Activated CD4-positive, alpha-beta T cell treated with anti-CD3 and anti-CD28 coated beads, Interleukin-2, amount 10 ng/mL, durations not matched to agents 24 days and 14 days (primary cell): ENCODE data around the gene PYGL. TPM values are rescaled to one million over a fixed set of nuclear protein-coding genes. Genes with fewer than 3 reads are reported as not detected.

Experiments used
- DNase-seq: peaks from one replicate; pipeline ENCODE4 v3.0.0; 2022
- H3K27ac Mint-ChIP-seq: one replicate; pipeline ENCODE4 v1.8.0; 2022; ENCODE audit warnings: mild to moderate bottlenecking, mixed read lengths
- H3K27me3 Mint-ChIP-seq: one replicate; pipeline ENCODE4 v1.8.0; 2022; ENCODE audit warnings: mixed read lengths
- H3K36me3 Mint-ChIP-seq: one replicate; pipeline ENCODE4 v1.8.0; 2022; ENCODE audit warnings: low read depth, mild to moderate bottlenecking, mixed read lengths
- H3K4me1 Mint-ChIP-seq: one replicate; pipeline ENCODE4 v1.8.0; 2021; ENCODE audit warnings: mixed read lengths
- H3K4me3 Mint-ChIP-seq: one replicate; pipeline ENCODE4 v1.8.0; 2022; ENCODE audit warnings: mild to moderate bottlenecking, moderate library complexity, mixed read lengths
- H3K9me3 Mint-ChIP-seq: one replicate; pipeline ENCODE4 v1.8.0; 2021; ENCODE audit warnings: mixed read lengths
- intact Hi-C: fragments of 100-400 bp; cut with micrococcal nuclease; formaldehyde crosslinking; loops from one replicate; pipeline ENCODE4 v1.15.1; 2023
- total RNA-seq: library from RNA; stranded (reverse); gene quantifications from 2 replicates; pipeline ENCODE4 v1.2.3, GENCODE V29; 2022

Gene PYGL
- 0.26 and 1.3 TPM in 2 replicates for total RNA-seq

DNA sequence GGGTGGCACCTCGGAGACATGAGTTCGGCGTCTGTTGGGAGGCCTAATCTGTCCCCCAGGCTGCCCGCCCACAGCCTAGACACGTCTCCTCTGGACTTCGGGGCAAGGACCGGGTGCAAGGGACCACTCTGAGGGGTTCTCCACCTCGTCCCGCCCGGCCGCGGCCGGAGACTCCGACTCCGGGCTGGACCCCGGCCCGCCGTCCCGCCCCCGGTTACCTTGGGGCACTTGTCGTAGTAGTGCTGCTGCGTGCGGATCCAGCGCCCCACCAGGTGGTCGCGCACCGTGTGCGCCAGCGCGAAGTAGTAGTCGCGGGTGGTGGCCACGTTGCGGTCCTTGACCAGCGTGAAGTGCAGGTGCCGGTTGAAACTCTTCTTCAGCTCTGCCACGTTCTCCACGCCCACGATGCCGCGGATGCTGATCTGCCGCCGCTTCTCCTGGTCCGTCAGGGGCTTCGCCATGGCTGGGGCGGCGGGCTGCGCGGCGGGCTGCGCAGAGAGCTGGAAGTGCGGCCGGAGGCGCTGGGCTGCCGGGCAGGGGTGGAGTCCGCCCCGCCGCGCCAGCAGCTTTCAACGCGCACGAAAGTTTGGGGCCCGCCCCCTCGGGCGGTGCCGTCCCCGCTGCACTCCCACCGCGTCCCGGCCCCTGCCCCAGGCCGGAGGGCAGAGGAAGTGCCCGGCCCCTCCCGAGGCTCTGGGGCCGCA, at the start of gene PYGL:
Gene PYGL, minus strand, starts transcription at position 541 of the 704 bp plus-strand sequence. Its CDS starts 80 bp downstream, at position 461.
- Mint-ChIP-seq H3K27ac (peak within 1 kb of the TSS; percentile 53), H3K27me3 (peaks cover 39% of the 10 kb centered on the region), H3K4me3 (peak within 1 kb of the TSS; percentile 86), H3K36me3 (no peaks in the 10 kb centered on the region), H3K9me3 (no peaks in the 10 kb centered on the region), H3K4me1 (peaks cover 6% of the 10 kb centered on the region)
- peak; percentile 77 for DNase-seq
- intact Hi-C loops = loop anchor here (10.0 kb wide), 1 partner anchor 151 kb away; the partner anchor contains the start of gene TRIM9

DNA sequence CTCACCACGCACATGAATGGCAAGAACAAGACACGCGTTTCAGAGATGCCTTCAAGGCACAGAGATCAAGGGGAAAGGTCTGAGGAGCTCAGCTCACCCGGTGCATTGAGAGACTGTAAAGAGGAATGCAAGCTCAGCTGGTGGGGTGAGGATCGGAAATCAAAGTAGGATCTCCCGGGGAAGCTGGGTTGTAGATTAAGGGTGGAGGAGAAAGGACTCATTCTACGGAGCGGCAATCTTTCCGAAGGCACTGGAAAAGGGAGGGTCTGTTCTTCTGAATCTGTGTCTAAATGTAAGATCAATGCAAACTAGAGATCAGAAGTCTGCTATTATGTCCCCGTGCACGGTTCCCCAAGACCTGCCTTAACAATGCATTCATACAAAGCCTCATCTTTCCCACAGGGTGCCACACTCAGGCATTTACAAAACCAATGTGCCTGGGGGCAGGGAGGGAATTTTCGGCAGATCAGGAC, 41.6 kb upstream of the PYGL start:
- no peaks in the 10 kb centered on the region for H3K9me3 Mint-ChIP-seq
- H3K4me1 Mint-ChIP-seq = no peaks in the 10 kb centered on the region
- H3K27me3 Mint-ChIP-seq = peaks cover 13% of the 10 kb centered on the region
- DNase-seq = no peak
- no peak overlapping the region for H3K4me3 Mint-ChIP-seq
- H3K36me3 Mint-ChIP-seq = no peaks in the 10 kb centered on the region
- H3K27ac Mint-ChIP-seq = no peak overlapping the region
- intact Hi-C loops = no loop called here

DNA sequence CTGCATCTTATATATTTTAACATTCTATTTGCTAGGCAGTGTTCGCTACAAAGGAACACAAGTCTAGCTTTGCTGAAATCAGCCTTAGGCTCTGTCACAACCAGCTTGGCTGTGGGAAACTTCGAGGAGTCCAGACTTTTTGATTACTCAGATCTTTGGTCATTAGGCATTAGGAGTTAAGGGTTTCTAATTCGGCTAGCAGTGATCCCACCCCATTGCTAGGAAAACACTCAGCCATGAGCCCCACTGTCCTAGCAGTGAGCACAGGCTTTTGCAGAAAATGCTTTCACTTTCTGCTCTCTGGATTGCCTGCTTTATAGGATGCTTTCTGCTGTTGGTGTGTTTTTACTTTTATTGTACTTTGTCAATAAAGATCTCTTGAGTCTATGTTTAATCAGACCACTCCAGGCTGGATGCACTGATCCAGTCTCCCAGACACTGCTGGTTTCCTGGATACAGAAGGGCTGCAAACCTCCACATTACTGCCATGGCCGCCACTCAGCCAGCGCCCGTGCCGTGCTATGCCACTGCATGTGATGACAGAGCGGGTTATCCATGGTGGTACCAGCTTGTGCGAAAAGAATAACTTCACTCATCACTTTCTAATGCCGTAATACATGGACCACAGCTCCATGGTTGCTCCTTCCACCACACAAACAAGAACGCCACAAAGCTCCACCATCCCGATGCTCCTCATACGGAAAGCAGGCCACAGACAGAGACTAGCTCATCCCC, 41.0 kb upstream of the PYGL start:
- Mint-ChIP-seq H3K4me1 (no peaks in the 10 kb centered on the region), H3K27ac (no peak overlapping the region), H3K4me3 (no peak overlapping the region), H3K36me3 (no peaks in the 10 kb centered on the region), H3K27me3 (peaks cover 10% of the 10 kb centered on the region), H3K9me3 (no peaks in the 10 kb centered on the region)
- intact Hi-C loops = no loop called here
- DNase-seq = no peak

DNA sequence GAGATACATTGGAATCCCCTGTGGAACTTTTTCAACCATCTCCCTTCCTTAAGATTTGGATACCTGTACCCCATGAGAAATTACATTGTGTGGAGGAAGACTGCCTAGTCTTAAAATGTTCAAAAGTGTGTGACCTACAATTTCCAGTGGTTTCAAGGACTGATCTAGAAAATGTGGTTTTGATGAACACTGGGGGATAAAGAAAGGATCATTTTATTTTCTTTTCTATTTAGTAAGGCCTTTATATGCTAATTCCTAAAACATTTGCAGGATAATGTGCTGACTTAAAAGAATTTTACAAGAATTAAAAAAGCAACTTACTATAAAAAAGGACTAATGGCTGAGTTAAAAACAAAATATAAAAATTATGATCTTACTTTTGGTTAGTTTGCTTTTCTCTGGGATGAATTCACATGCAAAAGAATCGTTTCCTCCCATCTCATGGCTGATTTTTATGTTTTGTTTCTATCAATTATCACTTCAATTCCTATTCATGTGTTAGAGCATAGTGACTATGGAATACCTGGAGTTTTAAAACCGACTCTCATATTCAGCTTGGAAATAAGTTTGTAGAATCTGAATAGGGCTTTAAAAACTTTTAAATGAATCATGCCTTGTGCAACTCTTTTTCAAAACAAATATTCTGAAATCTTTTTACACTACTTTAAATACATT, 39.9 kb upstream of the PYGL start:
- H3K9me3 Mint-ChIP-seq = no peaks in the 10 kb centered on the region
- DNase-seq = no peak
- intact Hi-C loops = no loop called here
- peaks cover 8% of the 10 kb centered on the region for H3K27me3 Mint-ChIP-seq
- H3K4me1 Mint-ChIP-seq = no peaks in the 10 kb centered on the region
- no peak overlapping the region for H3K27ac Mint-ChIP-seq
- H3K4me3 Mint-ChIP-seq = no peak overlapping the region
- no peaks in the 10 kb centered on the region for H3K36me3 Mint-ChIP-seq

DNA sequence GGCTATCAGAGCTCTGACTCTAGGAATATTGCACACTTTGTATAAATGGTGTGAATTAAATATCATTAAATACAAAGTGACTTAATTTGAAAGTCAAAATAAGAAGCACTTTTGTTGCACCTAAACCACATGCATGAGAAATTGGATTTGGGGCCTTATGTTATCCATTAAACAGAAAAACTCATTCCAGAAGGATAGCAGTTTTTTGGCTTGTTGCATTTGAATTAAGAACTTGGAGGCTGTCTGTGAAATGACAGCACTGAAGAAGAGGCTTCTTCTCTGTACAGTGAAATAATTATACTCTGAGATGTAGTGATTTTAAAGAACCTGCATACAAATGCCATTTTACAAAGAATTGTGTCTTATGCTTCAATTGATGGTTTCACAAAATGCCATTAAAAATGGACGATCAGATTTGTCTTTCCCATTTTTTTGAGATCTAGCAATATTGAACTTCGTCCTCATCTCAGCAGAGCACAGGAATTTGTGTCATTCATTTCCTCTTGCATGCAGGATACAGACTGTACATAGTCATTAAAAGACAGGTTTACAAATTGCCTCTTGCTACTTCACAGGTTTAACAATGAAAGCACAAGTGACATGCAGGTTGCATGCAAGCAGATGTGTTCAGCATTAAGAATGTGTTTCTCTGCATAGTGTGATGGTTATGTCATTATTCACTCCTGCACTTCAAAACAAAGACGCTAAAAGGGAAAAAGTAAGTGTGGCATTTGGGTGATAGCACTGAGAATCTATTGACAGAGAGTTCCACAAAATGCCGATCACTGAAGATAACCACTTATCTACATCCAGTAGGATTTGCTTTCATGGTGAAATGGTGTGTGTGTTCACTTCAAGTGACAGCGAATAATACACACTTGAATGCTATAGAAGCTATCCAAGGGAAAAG, 35.9 kb upstream of the PYGL start:
- H3K27ac Mint-ChIP-seq = no peak overlapping the region
- H3K9me3 Mint-ChIP-seq = no peaks in the 10 kb centered on the region
- DNase-seq = no peak
- H3K36me3 Mint-ChIP-seq = no peaks in the 10 kb centered on the region
- no peaks in the 10 kb centered on the region for H3K4me1 Mint-ChIP-seq
- H3K27me3 Mint-ChIP-seq = peaks cover 6% of the 10 kb centered on the region
- intact Hi-C loops = no loop called here
- no peak overlapping the region for H3K4me3 Mint-ChIP-seq

DNA sequence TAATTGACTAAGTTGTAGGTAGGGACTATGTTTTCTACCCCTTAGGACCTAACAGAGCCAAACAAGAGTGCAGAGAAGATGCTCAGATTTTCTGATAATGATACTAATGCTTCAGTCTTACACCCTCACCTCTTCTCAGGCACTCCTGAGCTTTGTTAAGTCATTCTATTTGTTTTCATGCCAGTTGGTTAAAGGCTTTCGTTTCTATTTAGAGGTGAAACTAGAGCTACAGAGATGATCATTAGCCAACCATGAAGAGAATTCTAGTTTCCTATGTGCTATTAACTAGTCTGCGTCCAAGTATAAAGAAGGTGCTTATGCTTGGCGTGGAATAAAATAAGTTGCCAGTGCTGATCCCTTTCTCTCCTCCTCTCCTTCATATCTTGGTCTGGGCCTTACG, 34.6 kb upstream of the PYGL start:
- H3K4me1 Mint-ChIP-seq = no peaks in the 10 kb centered on the region
- H3K4me3 Mint-ChIP-seq = no peak overlapping the region
- no peaks in the 10 kb centered on the region for H3K36me3 Mint-ChIP-seq
- DNase-seq = no peak
- H3K27me3 Mint-ChIP-seq = peaks cover 5% of the 10 kb centered on the region
- no peak overlapping the region for H3K27ac Mint-ChIP-seq
- intact Hi-C loops = no loop called here
- no peaks in the 10 kb centered on the region for H3K9me3 Mint-ChIP-seq

DNA sequence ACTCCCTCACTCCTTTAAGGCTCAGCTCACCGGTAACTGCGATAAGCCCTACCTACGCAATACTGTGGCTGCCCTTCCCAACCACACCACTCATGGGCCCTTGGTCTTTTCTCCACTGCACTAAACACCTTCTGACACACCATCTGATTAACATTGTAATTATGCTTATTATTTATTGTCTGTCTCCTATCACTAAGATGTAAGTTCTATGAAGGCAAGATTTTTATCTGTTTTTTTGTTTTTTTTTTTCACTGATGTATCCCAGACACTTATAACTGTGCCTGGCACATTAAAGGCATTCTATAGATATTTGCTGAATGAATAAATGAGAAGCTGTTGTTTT, 34.2 kb upstream of the PYGL start:
- peaks cover 3% of the 10 kb centered on the region for H3K27me3 Mint-ChIP-seq
- no peak overlapping the region for H3K4me3 Mint-ChIP-seq
- no peaks in the 10 kb centered on the region for H3K9me3 Mint-ChIP-seq
- H3K27ac Mint-ChIP-seq = no peak overlapping the region
- no peaks in the 10 kb centered on the region for H3K36me3 Mint-ChIP-seq
- intact Hi-C loops = no loop called here
- H3K4me1 Mint-ChIP-seq = no peaks in the 10 kb centered on the region
- DNase-seq = no peak

DNA sequence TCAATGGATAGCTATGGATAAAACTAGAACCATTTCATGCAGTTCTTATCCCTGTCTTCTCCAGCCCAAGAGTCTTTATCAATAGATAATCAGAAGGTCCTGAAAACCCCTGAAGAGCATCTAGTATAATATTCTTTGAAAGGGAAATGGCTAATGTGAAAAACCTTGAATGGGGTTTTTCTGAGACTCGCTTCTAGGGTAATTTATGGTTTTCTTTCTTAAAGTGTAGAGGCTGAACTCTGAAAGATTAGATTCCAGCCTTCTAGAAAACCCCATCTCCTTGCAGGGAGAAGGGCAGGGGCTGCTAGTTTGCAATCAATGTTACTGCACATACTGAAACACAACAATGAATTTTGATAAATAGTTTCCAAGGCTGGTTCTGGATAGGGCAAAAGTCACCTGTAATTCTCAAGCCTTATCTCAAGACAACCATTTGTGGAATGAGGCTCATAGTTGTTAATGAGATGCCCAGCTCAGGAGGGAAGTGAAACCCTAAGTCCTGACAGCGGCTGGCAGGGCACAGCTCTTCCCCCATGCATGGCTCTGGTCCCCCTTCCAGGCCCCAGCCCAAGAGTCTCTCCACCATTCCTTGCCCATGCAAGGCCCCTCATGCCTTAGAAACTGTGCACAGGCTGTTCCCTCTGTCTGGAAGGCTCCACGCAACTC, 33.7 kb upstream of the PYGL start:
- H3K36me3 Mint-ChIP-seq = no peaks in the 10 kb centered on the region
- peaks cover 3% of the 10 kb centered on the region for H3K27me3 Mint-ChIP-seq
- H3K4me3 Mint-ChIP-seq = no peak overlapping the region
- DNase-seq = no peak
- intact Hi-C loops = no loop called here
- no peaks in the 10 kb centered on the region for H3K4me1 Mint-ChIP-seq
- no peaks in the 10 kb centered on the region for H3K9me3 Mint-ChIP-seq
- no peak overlapping the region for H3K27ac Mint-ChIP-seq

DNA sequence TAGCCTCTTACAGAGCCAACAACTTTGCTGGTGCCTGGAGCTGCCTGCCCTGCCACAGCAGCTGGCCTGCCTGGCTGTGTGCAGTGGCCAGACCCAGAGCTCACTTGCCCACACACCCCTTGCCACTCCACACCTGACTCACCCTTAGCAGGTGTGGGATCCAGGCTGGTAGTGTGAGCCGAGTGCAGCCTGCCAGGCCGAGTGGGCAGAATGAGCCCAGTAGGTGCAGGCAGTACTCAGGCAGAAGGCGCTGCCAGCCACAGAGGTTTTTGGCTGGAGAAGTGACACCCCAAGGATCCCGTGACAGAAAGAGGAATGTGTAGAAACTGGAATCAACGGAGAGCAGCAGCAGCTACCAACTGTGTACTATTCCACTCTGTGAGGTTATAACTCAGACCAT, 29.8 kb upstream of the PYGL start:
- no peak for DNase-seq
- Mint-ChIP-seq H3K27me3 (peaks cover 3% of the 10 kb centered on the region), H3K27ac (no peak overlapping the region), H3K9me3 (no peaks in the 10 kb centered on the region), H3K4me1 (no peaks in the 10 kb centered on the region), H3K36me3 (no peaks in the 10 kb centered on the region), H3K4me3 (no peak overlapping the region)
- intact Hi-C loops = no loop called here

DNA sequence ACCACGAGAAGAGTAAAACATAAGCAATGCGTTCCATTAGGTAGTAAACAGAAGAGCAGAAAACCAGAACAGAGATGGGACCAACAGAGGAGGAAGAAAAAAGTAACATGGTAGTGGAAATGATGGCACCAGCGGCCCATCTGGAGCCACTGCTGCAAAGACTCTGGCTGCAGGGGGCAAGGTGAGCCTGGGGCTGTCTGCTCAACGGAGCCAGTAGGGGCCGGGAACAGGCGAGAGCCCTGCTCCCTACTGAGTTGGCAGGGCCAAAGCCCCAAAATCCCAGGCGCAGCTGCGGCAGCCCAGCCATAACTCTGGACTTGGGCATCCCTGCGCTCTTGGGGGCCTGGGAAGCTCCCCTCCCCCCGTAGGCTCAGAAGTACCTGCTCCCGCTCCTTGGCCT, 28.5 kb upstream of the PYGL start:
- Mint-ChIP-seq H3K36me3 (no peaks in the 10 kb centered on the region), H3K4me1 (no peaks in the 10 kb centered on the region), H3K27me3 (peaks cover 3% of the 10 kb centered on the region), H3K9me3 (no peaks in the 10 kb centered on the region), H3K27ac (no peak overlapping the region), H3K4me3 (no peak overlapping the region)
- intact Hi-C loops = no loop called here
- DNase-seq = no peak

DNA sequence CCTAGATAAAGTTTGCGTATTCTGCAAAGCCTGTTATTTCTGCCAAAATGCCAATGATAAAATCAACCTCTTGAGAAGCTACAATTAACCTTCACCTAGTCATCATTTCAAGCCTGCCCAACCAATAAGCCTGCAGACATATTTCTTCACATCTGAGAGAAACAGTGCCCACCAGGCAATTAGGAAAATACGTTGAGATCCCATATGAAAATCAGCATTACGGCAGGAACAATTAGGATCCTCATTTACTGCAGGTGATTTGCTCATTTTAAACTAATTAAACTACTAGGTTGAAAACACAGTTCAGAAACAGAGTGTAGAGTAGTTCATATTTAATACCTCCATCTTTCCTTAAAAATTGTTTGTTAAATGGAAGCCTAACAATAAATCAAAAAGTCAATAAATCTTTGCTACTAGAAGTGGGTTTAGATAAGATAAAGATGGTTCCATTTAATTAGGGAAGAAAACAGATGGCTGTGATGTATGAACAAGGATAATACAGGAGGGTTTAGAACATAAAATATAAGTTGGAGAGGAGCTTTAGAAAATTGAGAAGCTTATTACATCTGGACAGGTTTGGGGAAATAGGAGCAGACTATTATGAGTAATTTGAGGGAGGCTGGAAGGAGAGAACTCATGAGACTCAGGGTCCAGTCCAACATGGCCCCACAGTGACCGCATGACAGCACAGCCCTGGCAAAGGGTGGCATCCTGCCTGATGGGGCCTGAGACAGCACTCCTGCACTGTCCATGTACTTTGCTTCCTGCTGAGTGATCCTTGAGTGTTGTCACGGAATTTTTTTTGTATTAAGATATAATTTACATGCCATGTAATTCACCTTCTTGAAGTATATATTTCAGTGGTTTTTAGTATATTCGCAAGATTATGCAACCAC, 26.9 kb upstream of the PYGL start:
- Mint-ChIP-seq H3K27ac (no peak overlapping the region), H3K27me3 (peaks cover 4% of the 10 kb centered on the region), H3K9me3 (no peaks in the 10 kb centered on the region), H3K4me3 (no peak overlapping the region), H3K4me1 (no peaks in the 10 kb centered on the region), H3K36me3 (no peaks in the 10 kb centered on the region)
- no peak for DNase-seq
- intact Hi-C loops = no loop called here

DNA sequence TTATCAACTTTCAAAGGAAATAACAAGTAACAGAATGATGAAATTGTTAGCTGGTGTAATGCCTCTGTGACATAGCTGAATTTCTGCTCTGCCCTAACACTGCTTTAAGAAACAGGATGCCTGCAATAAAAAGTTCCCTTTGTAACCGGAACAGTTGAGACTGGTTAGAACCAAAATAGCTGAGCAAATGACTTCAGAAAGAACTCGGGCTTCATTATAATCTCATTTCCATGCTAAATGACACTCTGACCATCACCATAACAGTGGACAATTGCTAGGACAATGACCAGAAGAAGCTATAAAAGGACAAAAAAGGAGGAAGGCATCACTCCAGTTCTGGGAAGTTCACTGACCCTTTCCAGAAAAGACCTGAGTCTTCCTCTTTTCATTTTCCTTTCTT, 23.5 kb upstream of the PYGL start:
- no peaks in the 10 kb centered on the region for H3K9me3 Mint-ChIP-seq
- no peaks in the 10 kb centered on the region for H3K36me3 Mint-ChIP-seq
- H3K4me1 Mint-ChIP-seq = no peaks in the 10 kb centered on the region
- intact Hi-C loops = no loop called here
- H3K4me3 Mint-ChIP-seq = no peak overlapping the region
- H3K27ac Mint-ChIP-seq = no peak overlapping the region
- peaks cover 6% of the 10 kb centered on the region for H3K27me3 Mint-ChIP-seq
- DNase-seq = no peak
